ENCODE results near the gene SCP2D1. TPM values are rescaled to one million over a fixed set of nuclear protein-coding genes. Genes with fewer than 3 reads are reported as not detected.

Gene SCP2D1
- total RNA-seq, 4 donors from 2014 or later, result not detected

DNA sequence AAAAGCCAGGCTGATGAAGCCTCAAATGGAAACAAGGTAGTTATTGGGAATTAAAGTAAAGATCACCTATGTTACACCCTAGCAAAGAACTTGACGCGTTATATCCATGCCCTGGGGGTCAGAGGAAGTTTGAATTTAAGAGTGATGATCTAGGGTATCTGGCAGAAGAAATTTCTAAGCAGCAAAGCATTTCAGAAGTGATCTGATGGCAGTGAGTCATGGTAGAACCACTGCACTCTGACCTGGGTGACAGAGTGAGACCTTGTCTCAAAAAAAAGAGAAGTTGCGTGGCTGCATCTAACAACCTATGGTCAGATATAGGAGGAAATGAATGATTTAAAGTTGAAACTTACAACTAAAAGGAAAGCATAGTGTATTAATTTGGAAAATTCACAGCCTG is 45.2 kb downstream of the SCP2D1 start:
- Histone ChIP-seq H3K36me3 (no peaks in the 10 kb centered on the region), H3K4me3 (no peak overlapping the region), H3K27ac (no peak overlapping the region), H3K27me3 (no peaks in the 10 kb centered on the region), H3K9me3 (peaks cover 0 to 14% (median 0%) of the 10 kb centered on the region in 3 donors), H3K4me1 (peaks cover 0 to 26% (median 12%) of the 10 kb centered on the region in 3 donors)
- WGBS, 2 donors, result 56 to 68% methylated on average over 3 of the region's 3 CpGs
- intact Hi-C loops (cut with DNase I), result no loop called here
- no peak for TF ChIP-seq POLR2A (IDR thresholded peaks at IDR 0.05)
- TF ChIP-seq, protein P1, sequence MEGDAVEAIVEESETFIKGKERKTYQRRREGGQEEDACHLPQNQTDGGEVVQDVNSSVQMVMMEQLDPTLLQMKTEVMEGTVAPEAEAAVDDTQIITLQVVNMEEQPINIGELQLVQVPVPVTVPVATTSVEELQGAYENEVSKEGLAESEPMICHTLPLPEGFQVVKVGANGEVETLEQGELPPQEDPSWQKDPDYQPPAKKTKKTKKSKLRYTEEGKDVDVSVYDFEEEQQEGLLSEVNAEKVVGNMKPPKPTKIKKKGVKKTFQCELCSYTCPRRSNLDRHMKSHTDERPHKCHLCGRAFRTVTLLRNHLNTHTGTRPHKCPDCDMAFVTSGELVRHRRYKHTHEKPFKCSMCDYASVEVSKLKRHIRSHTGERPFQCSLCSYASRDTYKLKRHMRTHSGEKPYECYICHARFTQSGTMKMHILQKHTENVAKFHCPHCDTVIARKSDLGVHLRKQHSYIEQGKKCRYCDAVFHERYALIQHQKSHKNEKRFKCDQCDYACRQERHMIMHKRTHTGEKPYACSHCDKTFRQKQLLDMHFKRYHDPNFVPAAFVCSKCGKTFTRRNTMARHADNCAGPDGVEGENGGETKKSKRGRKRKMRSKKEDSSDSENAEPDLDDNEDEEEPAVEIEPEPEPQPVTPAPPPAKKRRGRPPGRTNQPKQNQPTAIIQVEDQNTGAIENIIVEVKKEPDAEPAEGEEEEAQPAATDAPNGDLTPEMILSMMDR (IDR thresholded peaks at IDR 0.05), result no peak
- DNase-seq, result no peak

Other genes with a start within 250 kb of the SCP2D1 start
- gene SMIM26, start 246.4 kb upstream of the SCP2D1 start, total RNA-seq, result 100 to 1,000 TPM in 2 of 4 donors, 10 to 100 TPM in 2; 72.0 to 147 (median 106) TPM
- 10 to 100 TPM; 27.3 to 54.0 (median 35.2) TPM for gene DTD1, start 225.7 kb upstream of the SCP2D1 start, total RNA-seq